Activated CD8-positive, alpha-beta T cell treated with anti-CD3 and anti-CD28 coated beads for 36 hours (primary cell): ENCODE data around the gene FITM1. TPM values are rescaled to one million over a fixed set of nuclear protein-coding genes. Genes with fewer than 3 reads are reported as not detected.

Source experiments
- ATAC-seq: fragments of 200-7000 bp; cut with Tn5 transposase; one replicate; pipeline ENCODE4 v1.10.0; 2021; ENCODE audit warnings: mild to moderate bottlenecking, moderate library complexity
- CTCF ChIA-PET: fragments of 350-600 bp; sonication (Branson Sonifier 250); formaldehyde crosslinking; loops from one replicate; lab custom pipeline; 2021; ENCODE audit warnings: antibody characterized with exemption; lab: Charles Lee
- POLR2A ChIA-PET: fragments of 350-600 bp; sonication (Branson Sonifier 250); formaldehyde crosslinking; loops from one replicate; lab custom pipeline; 2021; ENCODE audit warnings: antibody characterized with exemption; lab: Charles Lee
- DNase-seq: peaks from one replicate; pipeline ENCODE4 v3.0.0-alpha.2; 2020
- H3K27ac Mint-ChIP-seq: one replicate; pipeline ENCODE4 v1.8.0; 2021; ENCODE audit warnings: mild to moderate bottlenecking, mixed read lengths
- H3K27me3 Mint-ChIP-seq: one replicate; pipeline ENCODE4 v1.8.0; 2021; ENCODE audit warnings: mixed read lengths
- H3K36me3 Mint-ChIP-seq: one replicate; pipeline ENCODE4 v1.8.0; 2021; ENCODE audit warnings: low read depth, mixed read lengths
- H3K4me1 Mint-ChIP-seq: one replicate; pipeline ENCODE4 v1.8.0; 2021; ENCODE audit warnings: low read depth, mixed read lengths
- H3K4me3 Mint-ChIP-seq: one replicate; pipeline ENCODE4 v1.8.0; 2021; ENCODE audit warnings: mild to moderate bottlenecking, moderate library complexity, mixed read lengths
- H3K9me3 Mint-ChIP-seq: one replicate; pipeline ENCODE4 v1.8.0; 2021; ENCODE audit warnings: mixed read lengths
- intact Hi-C: fragments of 100-400 bp; cut with micrococcal nuclease; formaldehyde crosslinking; loops from one replicate; pipeline ENCODE4 v1.10.0; 2022
- total RNA-seq, 2 experiments: library from RNA; stranded (reverse); gene quantifications; one replicate each; pipeline ENCODE4 v1.2.3, GENCODE V29; 2021
- TF ChIP-seq, protein P1 (sequence below): fragments of 200-600 bp; IDR thresholded peaks from one replicate; pipeline ENCODE4 v1.8.0; 2022; ENCODE audit warnings: antibody characterized with exemption, mild to moderate bottlenecking

The FITM1 gene
- total RNA-seq, 2 experiments from 2014 or later = 0.56 to 0.69 TPM

- ChIA-PET POLR2A (interaction anchor here (0.8 to 9.4 kb wide), 8 partner anchors 9 to 71 kb away, joined by 3 to 90 read pairs (median 17); partner anchors contain the start of genes IPO4, IRF9, PSME2 and TM9SF1), CTCF (interaction anchor here (2.1 kb wide), 1 partner anchor 15 kb away, joined by 7 read pairs; the partner anchor contains the start of gene IRF9)
- Mint-ChIP-seq H3K9me3 (no peaks in the 10 kb centered on the region), H3K27ac (no peak overlapping the region), H3K4me1 (peaks cover under 1% of the 10 kb centered on the region), H3K36me3 (peaks cover 11% of the 10 kb centered on the region), H3K27me3 (no peaks in the 10 kb centered on the region), H3K4me3 (no peak overlapping the region)
- intact Hi-C loops = no loop called here
- TF ChIP-seq, protein P1, sequence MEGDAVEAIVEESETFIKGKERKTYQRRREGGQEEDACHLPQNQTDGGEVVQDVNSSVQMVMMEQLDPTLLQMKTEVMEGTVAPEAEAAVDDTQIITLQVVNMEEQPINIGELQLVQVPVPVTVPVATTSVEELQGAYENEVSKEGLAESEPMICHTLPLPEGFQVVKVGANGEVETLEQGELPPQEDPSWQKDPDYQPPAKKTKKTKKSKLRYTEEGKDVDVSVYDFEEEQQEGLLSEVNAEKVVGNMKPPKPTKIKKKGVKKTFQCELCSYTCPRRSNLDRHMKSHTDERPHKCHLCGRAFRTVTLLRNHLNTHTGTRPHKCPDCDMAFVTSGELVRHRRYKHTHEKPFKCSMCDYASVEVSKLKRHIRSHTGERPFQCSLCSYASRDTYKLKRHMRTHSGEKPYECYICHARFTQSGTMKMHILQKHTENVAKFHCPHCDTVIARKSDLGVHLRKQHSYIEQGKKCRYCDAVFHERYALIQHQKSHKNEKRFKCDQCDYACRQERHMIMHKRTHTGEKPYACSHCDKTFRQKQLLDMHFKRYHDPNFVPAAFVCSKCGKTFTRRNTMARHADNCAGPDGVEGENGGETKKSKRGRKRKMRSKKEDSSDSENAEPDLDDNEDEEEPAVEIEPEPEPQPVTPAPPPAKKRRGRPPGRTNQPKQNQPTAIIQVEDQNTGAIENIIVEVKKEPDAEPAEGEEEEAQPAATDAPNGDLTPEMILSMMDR = no peak
- DNase-seq = no peak
- no peak for ATAC-seq
These were observed 46.1 kb downstream of the FITM1 start for GRCh38 chr14:24176599-24176998.

DNA sequence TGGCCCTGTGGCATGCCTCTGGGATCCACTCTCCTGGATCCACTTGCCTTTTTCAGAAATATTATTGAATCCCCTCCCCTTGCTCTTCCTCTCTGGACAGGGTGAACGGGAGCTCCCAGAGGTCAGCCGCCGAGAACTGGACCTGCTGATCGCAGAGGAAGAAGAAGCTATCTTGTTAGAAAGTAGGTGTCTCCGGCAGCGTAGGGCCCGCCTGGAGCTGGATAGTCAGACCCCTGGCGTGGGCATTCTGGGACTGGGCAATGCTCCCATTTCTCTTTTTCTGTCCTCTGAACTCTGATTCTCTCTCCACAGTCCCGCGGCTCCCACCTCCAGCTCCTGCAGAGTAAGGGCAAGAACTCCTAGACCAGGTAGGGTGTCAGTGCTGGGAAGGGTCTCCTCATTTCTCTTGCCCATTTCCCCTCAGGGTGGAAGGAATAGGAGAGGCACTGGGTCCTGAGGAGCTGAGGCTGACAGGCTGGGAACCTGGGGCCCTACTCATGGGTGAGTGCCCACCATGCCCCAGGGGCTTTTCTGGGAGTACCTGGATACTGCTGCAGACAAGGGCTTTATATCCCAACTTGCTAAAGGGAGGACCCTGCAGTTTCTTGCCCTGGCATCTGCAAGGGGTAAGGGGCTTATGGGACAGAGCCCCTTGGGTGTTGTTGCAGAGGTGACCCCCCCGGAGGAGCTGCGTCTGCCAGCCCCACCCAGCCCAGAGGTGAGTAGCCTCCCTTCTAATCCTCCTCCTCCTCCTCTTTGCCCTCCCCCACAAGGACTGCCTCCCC lies 46.8 kb downstream of the FITM1 start:
- intact Hi-C loops = no loop called here
- H3K36me3 Mint-ChIP-seq = peaks cover 14% of the 10 kb centered on the region
- no peak overlapping the region for H3K27ac Mint-ChIP-seq
- DNase-seq (no peak), ATAC-seq (no peak)
- H3K4me3 Mint-ChIP-seq = no peak overlapping the region
- no peaks in the 10 kb centered on the region for H3K9me3 Mint-ChIP-seq
- no peaks in the 10 kb centered on the region for H3K4me1 Mint-ChIP-seq
- H3K27me3 Mint-ChIP-seq = no peaks in the 10 kb centered on the region
- TF ChIP-seq, protein P1 = no peak
- ChIA-PET POLR2A (interaction anchor here (0.6 to 9.4 kb wide), 8 partner anchors 8 to 71 kb away, joined by 3 to 89 read pairs (median 12); partner anchors contain the start of genes IPO4, IRF9, PSME2 and TM9SF1), CTCF (no interaction called here)

DNA sequence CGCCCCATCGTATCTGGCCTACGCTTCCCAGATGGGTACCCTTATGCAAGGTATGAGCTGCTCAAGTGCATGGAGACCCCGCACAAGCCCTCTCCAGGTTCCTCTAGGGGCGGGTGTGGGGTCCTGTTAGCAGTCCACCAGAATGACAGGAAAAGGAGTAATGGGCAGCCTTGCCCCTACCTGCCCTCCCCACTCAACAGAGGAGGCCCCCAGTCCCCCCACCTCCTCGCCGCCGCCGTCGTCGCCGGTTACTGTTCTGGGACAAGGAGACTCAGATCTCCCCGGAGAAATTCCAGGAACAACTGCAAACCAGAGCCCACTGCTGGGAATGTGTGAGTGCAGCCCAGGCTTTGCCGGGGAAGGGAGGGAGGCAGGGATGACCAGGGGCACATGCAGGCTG lies 47.4 kb downstream of the FITM1 start:
- Mint-ChIP-seq H3K27ac (no peak overlapping the region), H3K4me3 (no peak overlapping the region), H3K4me1 (peaks cover 2% of the 10 kb centered on the region), H3K27me3 (no peaks in the 10 kb centered on the region), H3K36me3 (peaks cover 17% of the 10 kb centered on the region), H3K9me3 (no peaks in the 10 kb centered on the region)
- ChIA-PET POLR2A (interaction anchor here (0.6 to 9.4 kb wide), 6 partner anchors 10 to 70 kb away, joined by 3 to 89 read pairs (median 24); partner anchors contain the start of genes IPO4, IRF9 and TM9SF1), CTCF (interaction anchor here (2.7 kb wide), 1 partner anchor 17 kb away, joined by 13 read pairs; the partner anchor contains the start of gene IRF9)
- DNase-seq (no peak), ATAC-seq (no peak)
- TF ChIP-seq, protein P1 = no peak
- intact Hi-C loops = no loop called here

DNA sequence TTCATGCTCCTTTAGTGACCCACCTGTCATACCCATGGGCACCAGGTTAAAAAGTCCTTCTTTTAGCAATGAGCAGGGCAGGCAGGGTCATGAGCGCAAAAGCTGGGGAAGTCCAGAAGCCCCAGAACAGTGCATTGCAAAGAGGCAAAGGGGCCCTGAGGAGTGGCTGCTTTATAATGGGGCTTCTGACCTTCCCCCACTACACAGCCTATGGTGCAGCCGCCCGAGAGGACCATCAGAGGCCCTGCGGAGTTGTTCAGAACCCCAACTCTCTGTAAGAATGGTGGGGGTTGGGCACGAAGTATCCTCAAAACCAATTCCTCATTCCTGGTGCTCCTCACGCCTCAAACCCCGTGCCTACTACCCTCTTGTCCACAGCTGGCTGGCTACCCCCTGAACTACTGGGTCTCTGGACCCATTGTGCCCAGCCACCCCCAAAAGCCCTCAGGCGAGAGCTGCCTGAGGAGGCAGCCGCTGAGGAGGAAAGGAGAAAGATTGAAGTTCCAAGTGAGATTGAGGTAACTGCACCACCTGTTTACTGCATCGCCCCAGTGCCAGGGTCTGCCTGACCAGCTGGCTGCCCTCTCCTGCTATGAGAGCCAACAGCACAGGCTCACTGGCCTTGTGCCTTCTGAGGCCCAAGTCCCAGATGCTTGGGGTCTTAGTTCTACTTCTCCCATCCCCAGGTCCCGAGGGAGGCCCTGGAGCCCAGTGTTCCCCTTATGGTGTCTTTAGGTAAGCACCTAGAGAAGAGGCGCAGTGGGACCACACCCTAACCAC lies 48.1 kb downstream of the FITM1 start:
- TF ChIP-seq, protein P1 = no peak
- Mint-ChIP-seq H3K9me3 (no peaks in the 10 kb centered on the region), H3K36me3 (peaks cover 16% of the 10 kb centered on the region), H3K27me3 (no peaks in the 10 kb centered on the region), H3K27ac (no peak overlapping the region), H3K4me3 (no peak overlapping the region), H3K4me1 (peaks cover 2% of the 10 kb centered on the region)
- POLR2A ChIA-PET = interaction anchor here (1.9 to 13.4 kb wide), 6 partner anchors 7 to 33 kb away, joined by 6 to 163 read pairs (median 34); partner anchors contain the start of genes IPO4, IRF9, PSME2 and REC8
- CTCF ChIA-PET = interaction anchor here (2.7 kb wide), 1 partner anchor 17 kb away, joined by 13 read pairs; the partner anchor contains the start of gene IRF9
- no peak for DNase-seq
- no peak for ATAC-seq
- intact Hi-C loops = no loop called here
